ENCODE results near the gene PTGES.
A peak's percentile ranks its signal among the peaks of the same experiment; 100 is the strongest.
"Not testable (repeated sequence)": the region's sequence is repeated elsewhere in the genome, so short reads cannot be mapped to it uniquely, and the experiment has no call there.

Gene PTGES

GRCh38 chr9:129762985-129763926 is 10.4 kb upstream of the PTGES start:
- Histone ChIP-seq H3K4me3 (ENCODE audit: low read length) (no peak overlapping the region), H3K9ac (ENCODE audit: low read length) (no peak overlapping the region), H3K27me3 (ENCODE audit: control insufficient read depth, insufficient read depth, low read length) (peaks cover 2% of the 10 kb centered on the region), H3K36me3 (ENCODE audit: control insufficient read depth, insufficient read depth, low read length) (no peaks in the 10 kb centered on the region), H3K4me1 (ENCODE audit: control insufficient read depth, insufficient read depth, low read length) (no peaks in the 10 kb centered on the region), H3K27ac (ENCODE audit: low read depth, low read length) (no peak overlapping the region)

DNA sequence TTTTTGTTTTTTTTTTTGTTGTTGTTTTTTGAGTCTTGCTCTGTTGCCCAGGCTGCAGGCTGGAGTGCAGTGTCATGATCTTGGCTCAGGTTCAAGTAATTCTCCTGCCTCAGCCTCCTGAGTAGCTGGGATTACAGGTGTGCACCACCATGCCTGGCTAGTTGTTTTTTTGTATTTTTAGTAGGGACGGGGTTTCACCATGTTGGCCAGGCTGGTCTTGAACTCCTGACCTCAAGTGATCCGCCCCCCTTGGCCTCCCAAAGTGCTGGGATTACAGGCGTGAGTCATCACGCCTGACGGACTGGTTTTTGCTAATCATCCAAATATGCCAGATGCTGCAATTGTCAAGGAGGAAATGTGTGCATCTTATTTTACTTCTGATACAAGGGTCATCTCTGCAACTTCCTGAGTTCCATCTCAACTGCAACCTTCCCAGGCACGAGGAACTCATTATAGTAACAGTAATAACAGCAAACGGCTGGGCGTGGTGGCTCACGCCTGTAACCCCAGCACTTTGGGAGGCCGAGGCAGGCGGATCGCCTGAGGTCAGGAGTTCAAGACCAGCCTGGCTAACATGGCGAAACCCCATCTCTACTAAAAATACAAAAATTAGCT is 9.6 kb upstream of the PTGES start:
- H3K4me3 ChIP-seq (ENCODE audit: low read length); H3K9ac ChIP-seq (ENCODE audit: low read length); H3K27ac ChIP-seq (ENCODE audit: low read depth, low read length); H3K27me3 ChIP-seq (ENCODE audit: control insufficient read depth, insufficient read depth, low read length); H3K4me1 ChIP-seq (ENCODE audit: control insufficient read depth, insufficient read depth, low read length); H3K36me3 ChIP-seq (ENCODE audit: control insufficient read depth, insufficient read depth, low read length): not testable (repeated sequence)

DNA sequence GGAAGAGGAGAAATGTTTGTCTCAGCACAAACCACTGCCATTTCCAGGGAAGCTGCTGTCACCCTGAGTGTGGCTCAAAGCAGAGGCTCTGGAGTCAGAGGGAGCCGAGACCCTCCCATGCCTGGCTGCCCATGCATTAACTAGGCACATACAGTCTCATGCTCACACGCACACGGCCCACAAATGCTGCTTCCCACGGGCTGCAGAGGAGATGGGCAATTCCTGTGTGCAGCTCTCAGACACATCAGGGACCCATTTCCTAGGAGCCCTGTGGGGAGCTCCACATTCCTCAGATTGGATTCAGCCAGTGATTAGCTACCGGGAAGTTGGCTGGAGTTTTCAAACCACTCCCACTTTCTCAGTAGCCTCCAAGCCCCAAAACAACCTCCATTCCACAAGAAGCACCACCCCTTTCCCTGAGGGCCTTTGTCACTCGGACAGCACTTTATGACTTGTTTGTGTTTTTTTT is 9.1 kb upstream of the PTGES start:
- Histone ChIP-seq H3K27ac (ENCODE audit: low read depth, low read length) (peak overlapping the region; percentile 16), H3K4me1 (ENCODE audit: control insufficient read depth, insufficient read depth, low read length) (no peaks in the 10 kb centered on the region), H3K27me3 (ENCODE audit: control insufficient read depth, insufficient read depth, low read length) (peaks cover 2% of the 10 kb centered on the region), H3K4me3 (ENCODE audit: low read length) (no peak overlapping the region), H3K36me3 (ENCODE audit: control insufficient read depth, insufficient read depth, low read length) (no peaks in the 10 kb centered on the region), H3K9ac (ENCODE audit: low read length) (no peak overlapping the region)

DNA sequence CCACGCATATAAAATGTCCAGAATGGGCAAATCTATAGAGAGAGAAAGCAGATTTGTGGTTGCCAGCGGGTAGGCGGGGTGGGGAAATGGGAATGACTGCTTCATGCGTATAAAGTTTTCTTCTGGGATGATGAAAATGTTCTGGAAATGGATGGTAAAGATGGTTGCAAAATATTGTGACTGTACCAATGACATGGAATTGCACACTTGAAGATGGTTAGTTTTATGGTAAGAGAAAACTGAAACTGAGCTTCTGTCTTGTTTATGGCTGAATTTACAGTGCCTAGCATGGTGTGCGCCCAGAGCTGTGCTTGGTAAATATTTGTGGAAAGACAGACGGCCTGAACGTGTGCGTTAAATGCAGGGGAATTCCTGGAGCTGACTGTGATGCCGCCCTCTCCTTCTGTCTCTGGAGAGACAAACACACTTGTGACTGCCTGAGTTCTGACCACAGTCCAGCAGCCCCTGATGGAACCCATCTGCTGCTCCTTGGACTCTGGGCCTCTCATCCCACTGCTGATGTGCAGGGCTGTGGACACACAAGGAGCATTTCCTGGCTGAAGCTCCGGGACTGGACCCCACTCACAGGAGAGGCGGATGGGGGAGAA is 8.6 kb upstream of the PTGES start:
- H3K27ac ChIP-seq (ENCODE audit: low read depth, low read length): peak overlapping the region; percentile 16
- peaks cover 2% of the 10 kb centered on the region for H3K27me3 ChIP-seq (ENCODE audit: control insufficient read depth, insufficient read depth, low read length)
- H3K4me3 ChIP-seq (ENCODE audit: low read length): no peak overlapping the region
- H3K36me3 ChIP-seq (ENCODE audit: control insufficient read depth, insufficient read depth, low read length): no peaks in the 10 kb centered on the region
- no peaks in the 10 kb centered on the region for H3K4me1 ChIP-seq (ENCODE audit: control insufficient read depth, insufficient read depth, low read length)
- no peak overlapping the region for H3K9ac ChIP-seq (ENCODE audit: low read length)

GRCh38 chr9:129760784-129761183 is 7.9 kb upstream of the PTGES start:
- not testable (repeated sequence) for H3K36me3 ChIP-seq (ENCODE audit: control insufficient read depth, insufficient read depth, low read length); H3K9ac ChIP-seq (ENCODE audit: low read length); H3K27me3 ChIP-seq (ENCODE audit: control insufficient read depth, insufficient read depth, low read length); H3K4me1 ChIP-seq (ENCODE audit: control insufficient read depth, insufficient read depth, low read length); H3K27ac ChIP-seq (ENCODE audit: low read depth, low read length); H3K4me3 ChIP-seq (ENCODE audit: low read length)

- Histone ChIP-seq H3K9ac (ENCODE audit: low read length) (no peak overlapping the region), H3K4me3 (ENCODE audit: low read length) (no peak overlapping the region), H3K4me1 (ENCODE audit: control insufficient read depth, insufficient read depth, low read length) (no peaks in the 10 kb centered on the region), H3K36me3 (ENCODE audit: control insufficient read depth, insufficient read depth, low read length) (no peaks in the 10 kb centered on the region), H3K27me3 (ENCODE audit: control insufficient read depth, insufficient read depth, low read length) (peaks cover 2% of the 10 kb centered on the region), H3K27ac (ENCODE audit: low read depth, low read length) (no peak overlapping the region)
These were observed 7.1 kb upstream of the PTGES start for GRCh38 chr9:129759804-129760502.

DNA sequence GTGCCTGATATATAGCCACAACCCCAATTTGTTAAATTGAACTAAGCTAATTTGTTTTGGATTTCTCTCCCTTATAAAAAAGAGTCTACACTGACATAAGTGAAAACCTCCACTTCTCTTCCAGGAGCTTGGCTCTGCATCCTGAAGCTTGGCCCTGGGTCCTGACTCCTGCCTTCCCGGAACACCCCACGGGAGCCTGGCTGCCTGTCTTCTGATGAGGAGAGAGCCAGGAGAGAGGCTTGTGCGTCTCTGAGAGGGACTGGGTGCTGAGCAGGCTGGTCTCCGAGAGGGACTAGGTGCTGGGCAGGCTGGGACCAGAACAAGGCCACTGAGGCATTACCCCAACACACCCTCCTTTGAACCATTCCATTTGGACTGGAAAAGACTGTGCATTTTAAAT is 6.5 kb upstream of the PTGES start:
- no peak overlapping the region for H3K9ac ChIP-seq (ENCODE audit: low read length)
- no peak overlapping the region for H3K27ac ChIP-seq (ENCODE audit: low read depth, low read length)
- H3K27me3 ChIP-seq (ENCODE audit: control insufficient read depth, insufficient read depth, low read length): peaks cover 2% of the 10 kb centered on the region
- H3K4me1 ChIP-seq (ENCODE audit: control insufficient read depth, insufficient read depth, low read length): no peaks in the 10 kb centered on the region
- no peak overlapping the region for H3K4me3 ChIP-seq (ENCODE audit: low read length)
- H3K36me3 ChIP-seq (ENCODE audit: control insufficient read depth, insufficient read depth, low read length): no peaks in the 10 kb centered on the region

GRCh38 chr9:129757045-129757444 is 4.2 kb upstream of the PTGES start:
- Histone ChIP-seq H3K36me3 (ENCODE audit: control insufficient read depth, insufficient read depth, low read length) (no peaks in the 10 kb centered on the region), H3K27me3 (ENCODE audit: control insufficient read depth, insufficient read depth, low read length) (peaks cover 2% of the 10 kb centered on the region), H3K27ac (ENCODE audit: low read depth, low read length) (no peak overlapping the region), H3K9ac (ENCODE audit: low read length) (no peak overlapping the region), H3K4me1 (ENCODE audit: control insufficient read depth, insufficient read depth, low read length) (no peaks in the 10 kb centered on the region), H3K4me3 (ENCODE audit: low read length) (no peak overlapping the region)

GRCh38 chr9:129756191-129756590 is 3.3 kb upstream of the PTGES start:
- H3K9ac ChIP-seq (ENCODE audit: low read length): no peak overlapping the region
- no peaks in the 10 kb centered on the region for H3K36me3 ChIP-seq (ENCODE audit: control insufficient read depth, insufficient read depth, low read length)
- no peaks in the 10 kb centered on the region for H3K4me1 ChIP-seq (ENCODE audit: control insufficient read depth, insufficient read depth, low read length)
- H3K27me3 ChIP-seq (ENCODE audit: control insufficient read depth, insufficient read depth, low read length): peaks cover 2% of the 10 kb centered on the region
- no peak overlapping the region for H3K4me3 ChIP-seq (ENCODE audit: low read length)
- no peak overlapping the region for H3K27ac ChIP-seq (ENCODE audit: low read depth, low read length)

DNA sequence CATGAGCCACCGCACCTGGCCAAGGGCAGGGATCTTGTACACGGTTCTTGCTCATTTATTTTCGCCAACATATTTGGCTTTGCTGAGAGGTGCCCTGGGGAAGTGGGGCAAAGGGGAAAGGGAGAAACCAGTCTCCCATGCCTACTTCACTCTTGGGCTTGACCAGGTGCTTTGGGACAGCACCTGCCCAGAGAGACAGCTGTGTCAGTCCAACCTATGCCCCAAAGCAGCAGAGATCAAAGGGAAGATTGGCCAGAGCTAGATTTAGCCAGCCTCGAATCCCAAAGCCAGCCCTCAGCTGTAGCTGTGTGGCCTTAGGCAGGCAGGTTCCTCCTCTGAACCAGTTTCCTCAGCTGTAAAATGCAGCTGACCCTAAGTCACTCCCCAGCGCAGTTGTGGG is 2.3 kb upstream of the PTGES start:
- H3K27me3 ChIP-seq (ENCODE audit: control insufficient read depth, insufficient read depth, low read length): peaks cover 2% of the 10 kb centered on the region
- H3K36me3 ChIP-seq (ENCODE audit: control insufficient read depth, insufficient read depth, low read length): no peaks in the 10 kb centered on the region

GRCh38 chr9:129751841-129752801 is 721 bp downstream of the PTGES start:
- H3K4me1 ChIP-seq (ENCODE audit: control insufficient read depth, insufficient read depth, low read length): no peaks in the 10 kb centered on the region
- peak overlapping the region; percentile 40 for H3K4me3 ChIP-seq (ENCODE audit: low read length)
- no peaks in the 10 kb centered on the region for H3K27me3 ChIP-seq (ENCODE audit: control insufficient read depth, insufficient read depth, low read length)
- H3K9ac ChIP-seq (ENCODE audit: low read length): no peak overlapping the region
- no peaks in the 10 kb centered on the region for H3K36me3 ChIP-seq (ENCODE audit: control insufficient read depth, insufficient read depth, low read length)
- H3K27ac ChIP-seq (ENCODE audit: low read depth, low read length): no peak overlapping the region

More for the DNA sequence above, 2.3 kb upstream of the PTGES start:
- Histone ChIP-seq H3K9ac (ENCODE audit: low read length) (no peak overlapping the region), H3K4me1 (ENCODE audit: control insufficient read depth, insufficient read depth, low read length) (no peaks in the 10 kb centered on the region), H3K4me3 (ENCODE audit: low read length) (no peak overlapping the region), H3K27ac (ENCODE audit: low read depth, low read length) (no peak overlapping the region)
